Esophagus squamous epithelium (tissue), 5 donors: ENCODE results near the gene SLC39A3. TPM values are rescaled to one million over a fixed set of nuclear protein-coding genes. Genes with fewer than 3 reads are reported as not detected.

ENCODE experiments used
- DNase-seq: peaks from one replicate; lab custom pipeline; 2025; lab: John Stamatoyannopoulos, UW
- H3K27ac ChIP-seq, 4 donors: fragments of 200-600 bp; sonication (generic); one replicate each; pipeline ENCODE4 v1.5.1; 2016 to 2019; ENCODE audit warnings: mild to moderate bottlenecking in 1 of 4
- H3K27me3 ChIP-seq, 4 donors: fragments of 200-600 bp; sonication (generic); 1 replicate in 3 of 4; 2 replicates in 1 of 4; pipeline versions ENCODE4 v1.5.1 to v1.6.0; 2017 to 2021; ENCODE audit warnings: antibody characterized with exemption in 1 of 4
- H3K36me3 ChIP-seq, 3 donors: fragments of 200-600 bp; sonication (generic); one replicate each; pipeline ENCODE4 v1.5.1; 2016 to 2019
- H3K4me1 ChIP-seq, 3 donors: fragments of 200-600 bp; sonication (generic); one replicate each; pipeline ENCODE4 v1.5.1; 2017 to 2019
- H3K4me3 ChIP-seq, 4 donors: fragments of 200-600 bp; sonication (generic); 1 replicate in 3 of 4; 2 replicates in 1 of 4; pipeline ENCODE4 v1.5.1; 2016 to 2019; ENCODE audit warnings: mild to moderate bottlenecking in 2 of 4, moderate library complexity in 1 of 4
- H3K9me3 ChIP-seq, 3 donors: fragments of 200-600 bp; sonication (generic); one replicate each; pipeline ENCODE4 v1.5.1; 2016 to 2019
- CTCF ChIP-seq, 6 experiments: fragments of 450-650 bp in 4 of 6; fragments of 200-600 bp in 2 of 6; sonication (generic) in 2 of 6; IDR thresholded peaks; one replicate each; pipeline ENCODE4 v1.5.1; 2016 to 2019; ENCODE audit warnings: antibody characterized with exemption in 6 of 6, mild to moderate bottlenecking in 4 of 6, moderate library complexity in 4 of 6
- POLR2A ChIP-seq, 4 donors: fragments of 450-650 bp; IDR thresholded peaks; one replicate each; pipeline ENCODE4 v1.6.1; 2017; ENCODE audit warnings: antibody characterized with exemption in 4 of 4, mild to moderate bottlenecking in 4 of 4, moderate library complexity in 3 of 4
- WGBS, 2 donors: methylation state at CpG; one replicate each; pipeline ENCODE4 v1.1.5; 2018; 5-methylcytosine and 5-hydroxymethylcytosine counted together
- intact Hi-C: fragments of 100-400 bp; cut with DNase I; formaldehyde crosslinking; loops from one replicate; pipeline ENCODE4 v1.15.0; 2022
- total RNA-seq, 4 donors: library from RNA; depleted of rRNA; stranded (reverse); fragments of >200 nt; gene quantifications; one replicate each; pipeline ENCODE4 v1.1.0, GENCODE V29; 2016
- donor health status: DM: yes; HTN: yes; CAD: no.

The SLC39A3 gene
- total RNA-seq, 4 donors from 2014 or later = 14.8 to 22.1 (median 20.7) TPM

GRCh38 chr19:2734589-2735288, 5.1 kb downstream of the SLC39A3 start:
- no peak for DNase-seq
- Histone ChIP-seq H3K4me1 (peaks cover 0 to 30% (median 10%) of the 10 kb centered on the region in 3 donors), H3K27ac (no peak overlapping the region), H3K36me3 (peaks cover 0 to 51% (median 6%) of the 10 kb centered on the region in 3 donors), H3K4me3 (no peak overlapping the region), H3K9me3 (no peaks in the 10 kb centered on the region), H3K27me3 (no peaks in the 10 kb centered on the region)
- WGBS, 2 donors = 70 to 86% methylated on average over 12 to 22 of the region's 26 CpGs
- no peak for TF ChIP-seq CTCF (IDR thresholded peaks at IDR 0.05)
- TF ChIP-seq POLR2A (IDR thresholded peaks at IDR 0.05) = no peak
- intact Hi-C loops = no loop called here

DNA sequence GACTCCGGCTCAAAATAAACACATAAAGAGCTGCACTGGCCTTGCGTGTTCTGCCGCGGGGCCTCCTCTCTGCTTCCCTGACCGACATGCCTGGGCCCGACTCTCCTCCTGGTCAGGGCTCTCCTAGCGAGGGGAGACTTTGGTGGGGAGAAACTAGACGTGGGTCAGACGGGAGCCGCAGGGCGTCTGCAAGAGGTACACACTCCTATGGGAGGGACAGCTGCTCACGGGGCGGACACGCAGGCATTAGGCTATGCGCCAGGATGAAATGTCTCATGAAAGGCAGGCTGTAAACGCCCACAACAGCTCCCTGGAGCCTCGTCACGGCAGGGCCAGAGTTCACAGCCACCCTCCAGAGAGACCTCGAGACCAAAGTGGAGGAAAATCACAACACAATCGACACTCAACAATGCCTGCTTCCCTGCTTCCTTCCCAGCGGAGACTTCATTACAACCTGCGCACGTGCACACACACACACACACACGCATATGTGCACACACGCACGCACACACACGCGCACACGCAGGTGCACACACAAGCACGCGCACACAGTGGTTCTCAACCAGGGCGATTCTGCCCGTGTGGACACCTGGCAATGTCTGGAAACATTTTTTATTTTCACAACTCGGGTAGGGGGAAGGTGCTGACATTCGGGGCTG, 5.8 kb downstream of the SLC39A3 start:
- peaks cover 0 to 23% (median 6%) of the 10 kb centered on the region in 3 donors for H3K4me1 ChIP-seq

DNA sequence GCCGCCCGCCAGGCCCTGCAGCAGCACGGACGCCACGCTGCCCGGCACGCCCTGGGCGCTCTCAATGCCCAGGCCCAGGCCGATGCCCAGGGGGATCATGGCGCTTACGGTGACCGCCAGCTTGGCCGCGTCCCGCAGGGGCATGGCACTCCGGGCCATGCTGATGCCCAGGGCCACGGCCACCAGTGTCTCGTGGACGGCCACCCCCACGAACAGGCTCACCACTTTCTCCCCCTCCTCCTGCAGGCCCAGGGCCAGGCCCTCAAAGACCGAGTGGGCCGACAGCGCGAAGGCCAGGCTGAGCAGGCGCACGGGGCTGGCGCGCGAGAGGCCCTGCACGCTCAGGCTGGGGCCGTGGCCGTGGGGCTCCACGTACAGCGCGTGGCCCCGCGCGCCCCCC, 6.9 kb downstream of the SLC39A3 start:
- TF ChIP-seq POLR2A (IDR thresholded peaks at IDR 0.05) (no peak), CTCF (IDR thresholded peaks at IDR 0.05) (no peak)
- no peak for DNase-seq
- Histone ChIP-seq H3K4me3 (no peak overlapping the region), H3K27me3 (peaks cover 0 to 11% (median 0%) of the 10 kb centered on the region in 4 donors), H3K4me1 (peaks cover 0 to 12% (median 0%) of the 10 kb centered on the region in 3 donors), H3K36me3 (peaks cover 0 to 51% (median 6%) of the 10 kb centered on the region in 3 donors), H3K27ac (no peak overlapping the region), H3K9me3 (no peaks in the 10 kb centered on the region)
- intact Hi-C loops = no loop called here
- WGBS, 2 donors = no CpG with 5 or more reads among the region's 38 CpGs

More for the DNA sequence above, 5.8 kb downstream of the SLC39A3 start:
- intact Hi-C loops = no loop called here
- Histone ChIP-seq H3K36me3 (peaks cover 0 to 51% (median 6%) of the 10 kb centered on the region in 3 donors), H3K27me3 (no peaks in the 10 kb centered on the region), H3K27ac (no peak overlapping the region), H3K4me3 (no peak overlapping the region), H3K9me3 (no peaks in the 10 kb centered on the region)
- WGBS, 2 donors = 68 to 76% methylated on average over 23 to 26 of the region's 35 CpGs
- DNase-seq = no peak
- TF ChIP-seq CTCF (IDR thresholded peaks at IDR 0.05) (no peak), POLR2A (IDR thresholded peaks at IDR 0.05) (no peak)

DNA sequence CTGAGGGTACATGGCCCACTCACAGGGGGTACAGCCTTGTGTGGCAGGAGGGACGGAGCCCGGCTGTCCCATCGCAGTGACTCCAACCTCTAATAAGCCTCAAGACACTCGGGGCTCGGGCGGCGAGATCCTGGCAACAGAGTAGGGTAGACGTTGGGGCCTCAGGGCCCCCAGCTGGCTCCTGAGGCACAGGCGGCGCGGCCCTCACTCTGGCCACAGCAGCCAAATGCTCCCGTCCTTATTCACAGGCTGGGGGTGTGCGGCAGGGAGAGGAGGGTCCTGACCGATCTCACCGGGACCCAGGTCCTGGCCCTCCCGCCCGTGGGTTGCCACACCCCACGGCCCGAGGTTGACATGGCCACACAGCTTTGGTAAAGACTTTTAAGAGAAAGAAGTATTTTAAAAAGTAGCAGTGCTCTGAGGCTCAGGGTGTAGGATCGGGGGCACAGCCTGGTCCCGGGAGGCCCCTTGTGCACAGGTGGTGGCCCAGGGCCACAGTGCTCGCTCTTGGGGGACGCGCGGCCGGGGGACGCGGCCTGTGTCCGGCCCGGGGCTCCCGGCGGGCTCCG, 7.6 kb downstream of the SLC39A3 start:
- H3K9me3 ChIP-seq = no peaks in the 10 kb centered on the region
- TF ChIP-seq POLR2A (IDR thresholded peaks at IDR 0.05) (no peak), CTCF (IDR thresholded peaks at IDR 0.05) (no peak)
- no peak overlapping the region for H3K4me3 ChIP-seq
- WGBS, 2 donors = 98% methylated on average over 9 of the region's 33 CpGs; no CpG with 5 or more reads in 1 of the 2 donors
- DNase-seq = no peak
- H3K27me3 ChIP-seq = peaks cover 0 to 18% (median 1%) of the 10 kb centered on the region in 4 donors
- intact Hi-C loops = no loop called here
- peaks cover 0 to 15% (median 2%) of the 10 kb centered on the region in 3 donors for H3K4me1 ChIP-seq
- peaks cover 0 to 51% (median 6%) of the 10 kb centered on the region in 3 donors for H3K36me3 ChIP-seq
- no peak overlapping the region for H3K27ac ChIP-seq
